Adrenal gland (tissue), 5 donors: ENCODE measurements around the gene TXN2.

Source experiments
- POLR2A ChIP-seq, 2 donors: fragments of 450-650 bp; IDR thresholded peaks; one replicate each; pipeline ENCODE4 v1.6.1; 2017; ENCODE audit warnings: antibody characterized with exemption in 2 of 2, mild to moderate bottlenecking in 2 of 2, moderate library complexity in 1 of 2
- TF ChIP-seq, protein P1 (sequence below), 6 experiments: fragments of 450-650 bp in 4 of 6; fragments of 200-600 bp in 2 of 6; sonication (generic) in 1 of 6; IDR thresholded peaks; 1 replicate in 5 of 6; 2 replicates in 1 of 6; pipeline versions ENCODE4 v1.5.1 to v1.8.0; 2016 to 2021; ENCODE audit warnings: antibody characterized with exemption in 6 of 6, mild to moderate bottlenecking in 2 of 6, moderate library complexity in 1 of 6
- donor health status: DM: no; HTN: no; CAD: no.

- no peak for TF ChIP-seq POLR2A (IDR thresholded peaks at IDR 0.05)
- TF ChIP-seq, protein P1, sequence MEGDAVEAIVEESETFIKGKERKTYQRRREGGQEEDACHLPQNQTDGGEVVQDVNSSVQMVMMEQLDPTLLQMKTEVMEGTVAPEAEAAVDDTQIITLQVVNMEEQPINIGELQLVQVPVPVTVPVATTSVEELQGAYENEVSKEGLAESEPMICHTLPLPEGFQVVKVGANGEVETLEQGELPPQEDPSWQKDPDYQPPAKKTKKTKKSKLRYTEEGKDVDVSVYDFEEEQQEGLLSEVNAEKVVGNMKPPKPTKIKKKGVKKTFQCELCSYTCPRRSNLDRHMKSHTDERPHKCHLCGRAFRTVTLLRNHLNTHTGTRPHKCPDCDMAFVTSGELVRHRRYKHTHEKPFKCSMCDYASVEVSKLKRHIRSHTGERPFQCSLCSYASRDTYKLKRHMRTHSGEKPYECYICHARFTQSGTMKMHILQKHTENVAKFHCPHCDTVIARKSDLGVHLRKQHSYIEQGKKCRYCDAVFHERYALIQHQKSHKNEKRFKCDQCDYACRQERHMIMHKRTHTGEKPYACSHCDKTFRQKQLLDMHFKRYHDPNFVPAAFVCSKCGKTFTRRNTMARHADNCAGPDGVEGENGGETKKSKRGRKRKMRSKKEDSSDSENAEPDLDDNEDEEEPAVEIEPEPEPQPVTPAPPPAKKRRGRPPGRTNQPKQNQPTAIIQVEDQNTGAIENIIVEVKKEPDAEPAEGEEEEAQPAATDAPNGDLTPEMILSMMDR (IDR thresholded peaks at IDR 0.05), result no peak
Observed at GRCh38 chr22:36431977-36432376, 49.5 kb downstream of the TXN2 start.
